NT2/D1 (cell line): ENCODE measurements around the gene SPECC1L.
A peak's percentile ranks its signal among the peaks of the same experiment; 100 is the strongest.

Experiments used
- DNase-seq: peaks from one replicate; pipeline ENCODE4 v3.0.0-alpha.2; 2011; ENCODE audit warnings: low read depth, low spot score
- H3K27me3 ChIP-seq: 2 replicates; pipeline ENCODE4 v1.6.0; 2011; ENCODE audit warnings: mild to moderate bottlenecking; ENCODE audit not compliant: insufficient read length, insufficient read depth
- H3K36me3 ChIP-seq: 2 replicates; pipeline ENCODE4 v1.6.1; 2011; ENCODE audit warnings: mild to moderate bottlenecking, low read length, mixed read lengths; ENCODE audit not compliant: insufficient read depth, insufficient read length
- H3K4me1 ChIP-seq: 2 replicates; pipeline ENCODE4 v1.5.1; 2011; ENCODE audit not compliant: insufficient read depth, insufficient read length
- H3K4me3 ChIP-seq: 2 replicates; pipeline ENCODE4 v1.5.1; 2011; ENCODE audit warnings: low read depth; ENCODE audit not compliant: insufficient read length
- H3K9ac ChIP-seq: 2 replicates; pipeline ENCODE4 v1.6.0; 2011; ENCODE audit warnings: low read depth; ENCODE audit not compliant: insufficient read length
- H3K9me3 ChIP-seq: 2 replicates; pipeline ENCODE4 v1.5.1; 2011; ENCODE audit warnings: mild to moderate bottlenecking, low read length; ENCODE audit not compliant: insufficient read depth
- SUZ12 ChIP-seq: IDR thresholded peaks from 2 replicates; pipeline ENCODE4 v1.6.1; 2011; ENCODE audit not compliant: insufficient read length, insufficient read depth; ENCODE audit errors: extremely low read depth
- YY1 ChIP-seq: IDR thresholded peaks from 2 replicates; pipeline ENCODE4 v1.6.1; 2011; ENCODE audit not compliant: insufficient read length, insufficient read depth
- ZNF274 ChIP-seq: IDR thresholded peaks from 2 replicates; pipeline ENCODE4 v1.6.1; 2011; ENCODE audit warnings: mild to moderate bottlenecking, low read depth, low read length

SPECC1L gene

DNA sequence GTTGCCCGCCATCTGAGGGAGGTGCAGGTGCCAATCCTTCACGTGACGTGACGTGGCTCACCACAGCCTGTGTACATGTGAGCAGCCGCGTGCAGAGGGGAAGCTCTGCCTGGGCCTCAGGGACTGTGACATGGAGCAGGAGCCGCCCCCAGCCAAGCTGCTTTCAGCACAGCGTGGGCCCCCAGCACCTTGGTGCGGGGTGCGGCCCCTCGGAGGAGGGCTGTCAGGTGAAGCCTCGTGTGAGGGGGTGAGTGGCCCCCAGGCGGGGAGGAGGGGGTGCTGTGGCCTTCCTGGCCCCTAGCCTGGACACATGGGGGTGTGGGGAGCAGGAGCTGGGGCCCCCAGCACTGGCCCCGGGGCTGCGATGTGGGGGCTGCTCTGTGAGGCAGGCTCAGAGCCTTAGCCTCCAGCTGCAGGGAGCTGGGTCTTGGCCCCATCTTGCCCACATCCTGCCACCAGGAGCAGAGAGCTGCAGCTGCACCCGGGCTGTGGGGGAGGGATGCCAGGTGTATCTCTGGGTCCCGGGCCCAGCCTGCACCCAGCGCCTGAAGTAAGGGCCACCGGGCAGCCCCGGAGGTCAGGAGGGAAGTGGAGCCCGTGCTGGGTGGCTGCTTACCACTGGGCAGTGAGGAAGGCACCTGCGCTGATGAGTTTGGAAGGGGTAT is 157.0 kb downstream of the SPECC1L start, which contains the start of gene ADORA2A:
Gene ADORA2A (plus strand): TSS at position 100 of the 665 bp plus-strand sequence. CDS start 5,806 bp downstream, outside the sequence.
- TF ChIP-seq SUZ12 = no peak
- no peak for TF ChIP-seq YY1
- no peak for TF ChIP-seq ZNF274
- Histone ChIP-seq H3K9me3 (no peaks in the 10 kb centered on the region), H3K4me1 (peaks cover 15% of the 10 kb centered on the region), H3K4me3 (no peak within 1 kb of the TSS), H3K36me3 (no peaks in the 10 kb centered on the region), H3K27me3 (peaks cover 11% of the 10 kb centered on the region), H3K9ac (peak within 1 kb of the TSS; percentile 21)
- no peak for DNase-seq

DNA sequence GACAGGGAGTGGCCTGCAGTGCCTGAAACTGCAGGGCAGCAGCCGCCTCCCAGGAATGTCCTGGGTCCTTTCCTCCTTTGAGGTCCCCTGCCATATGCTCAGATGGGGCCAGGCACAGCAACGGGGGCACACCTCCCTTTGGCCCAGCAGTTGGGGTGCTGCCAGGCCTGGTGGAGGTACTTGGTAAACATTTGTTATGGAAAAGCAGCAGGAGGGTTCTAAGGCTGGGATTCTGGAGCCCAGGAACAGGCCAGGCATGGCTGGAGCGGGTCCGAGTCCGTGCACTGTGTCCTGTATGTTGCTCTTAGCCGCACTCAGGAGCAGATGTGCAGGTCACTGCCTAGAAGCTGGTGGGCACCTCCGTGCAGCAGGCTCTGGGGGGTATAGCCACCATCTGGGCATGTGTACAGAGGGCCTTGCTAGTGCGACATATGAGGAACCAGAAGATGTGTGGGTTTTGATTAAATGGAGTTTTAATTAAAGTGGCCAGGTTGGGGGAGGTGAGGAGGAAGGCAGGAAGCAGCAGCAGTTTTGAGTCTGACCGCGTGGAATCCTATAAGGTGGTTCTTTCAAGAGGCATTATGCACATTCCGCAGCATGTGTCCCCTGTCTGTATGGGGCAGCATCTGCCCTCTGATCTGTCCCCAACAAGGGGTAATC is 158.2 kb downstream of the SPECC1L start:
- Histone ChIP-seq H3K27me3 (peaks cover 11% of the 10 kb centered on the region), H3K4me3 (no peak overlapping the region), H3K36me3 (no peaks in the 10 kb centered on the region), H3K4me1 (peaks cover 15% of the 10 kb centered on the region), H3K9ac (peak overlapping the region; percentile 10), H3K9me3 (no peaks in the 10 kb centered on the region)
- TF ChIP-seq YY1 = no peak
- TF ChIP-seq SUZ12 = no peak
- TF ChIP-seq ZNF274 = no peak
- DNase-seq = no peak

DNA sequence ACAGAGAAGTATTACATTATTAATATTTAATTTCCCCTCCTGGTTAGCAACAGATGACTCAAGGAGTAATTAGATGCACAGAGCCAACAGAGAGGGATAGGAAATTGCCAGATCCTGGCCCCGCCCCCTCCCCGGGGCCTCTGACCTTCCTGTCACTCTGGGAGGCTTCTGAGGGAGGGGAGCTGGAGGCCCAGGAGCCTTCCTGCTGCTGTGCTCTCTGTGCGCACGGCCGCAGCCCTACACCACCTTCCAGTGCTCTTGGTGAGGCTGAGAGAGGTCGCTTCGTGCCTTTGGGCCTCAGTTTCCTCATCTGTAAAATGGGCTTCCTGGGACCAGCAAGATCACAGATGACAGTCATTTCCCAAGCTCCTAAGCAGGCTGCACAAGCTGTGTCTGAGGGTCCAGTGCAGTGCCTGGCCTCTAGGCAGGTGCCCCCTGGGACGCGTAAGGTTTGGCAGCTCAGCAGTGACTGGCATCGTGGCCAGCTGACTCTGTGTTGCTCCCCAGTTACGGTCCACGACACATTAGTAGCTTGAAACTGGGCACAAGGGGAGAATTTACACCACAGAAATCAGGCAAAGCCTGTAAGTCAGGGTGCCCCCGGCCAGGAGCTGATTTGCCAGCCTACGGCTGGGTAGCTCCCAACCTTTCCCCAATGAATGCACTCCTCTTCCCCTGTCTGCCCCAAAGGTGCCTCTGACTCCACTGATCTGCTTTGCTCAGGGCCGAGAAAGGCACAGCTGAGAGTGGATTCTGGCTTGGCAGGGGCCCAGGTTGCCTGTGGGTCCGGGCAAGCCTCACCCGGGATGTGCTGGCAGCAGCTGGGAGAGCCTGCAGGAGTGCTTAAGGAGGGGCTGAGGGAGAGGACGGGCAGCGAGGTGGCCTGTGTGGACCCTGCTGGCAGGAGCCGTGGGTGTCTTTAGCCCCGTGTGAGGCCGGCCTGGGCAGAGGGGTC is 159.1 kb downstream of the SPECC1L start:
- no peaks in the 10 kb centered on the region for H3K36me3 ChIP-seq
- TF ChIP-seq SUZ12 (no peak), ZNF274 (no peak), YY1 (no peak)
- no peak for DNase-seq
- H3K9me3 ChIP-seq = no peaks in the 10 kb centered on the region
- peaks cover 18% of the 10 kb centered on the region for H3K4me1 ChIP-seq
- peaks cover 7% of the 10 kb centered on the region for H3K27me3 ChIP-seq
- no peak overlapping the region for H3K9ac ChIP-seq
- H3K4me3 ChIP-seq = no peak overlapping the region

DNA sequence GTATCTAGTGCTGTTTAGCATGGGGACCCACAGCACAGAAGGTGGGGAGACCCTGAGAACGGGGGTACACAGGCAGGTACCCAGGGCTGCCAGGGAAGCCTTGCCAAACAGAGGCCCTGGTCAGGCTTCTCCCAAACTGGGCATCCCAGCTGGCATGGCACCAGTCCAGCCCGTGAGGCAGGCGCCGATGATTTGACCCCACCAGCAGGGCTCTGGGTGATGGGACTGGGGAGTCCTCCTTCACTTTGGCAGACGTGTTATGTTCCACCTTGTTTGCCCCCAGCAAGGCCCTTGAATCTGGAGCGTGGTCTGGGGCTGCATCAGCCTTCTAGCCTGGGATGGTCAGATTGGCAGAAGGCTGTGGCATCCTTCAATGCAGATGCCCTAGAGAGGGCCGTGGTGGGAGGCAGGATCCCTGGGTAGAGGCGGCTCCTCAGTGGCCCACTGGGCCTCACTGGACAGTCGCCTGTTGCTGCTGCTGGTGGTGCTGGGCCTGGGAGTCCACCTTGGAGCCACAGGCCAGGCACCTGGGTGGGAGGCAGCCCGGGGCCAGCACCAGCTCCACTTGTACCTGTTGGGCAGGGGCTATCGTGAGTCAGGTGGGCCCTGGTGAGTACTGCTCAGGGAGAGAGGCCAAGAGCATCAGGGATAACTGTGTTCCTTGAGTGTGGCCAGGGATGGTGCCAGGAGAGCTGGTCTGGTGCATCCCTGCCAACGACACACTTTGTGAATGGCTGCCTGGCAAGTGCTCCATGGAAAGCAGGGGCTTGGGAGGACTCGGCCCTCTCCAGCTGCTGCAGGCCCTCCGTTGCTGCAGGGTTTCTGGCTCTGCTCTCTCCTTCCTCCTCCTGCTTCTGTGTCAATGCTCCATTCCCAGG is 160.0 kb downstream of the SPECC1L start:
- H3K9me3 ChIP-seq = no peaks in the 10 kb centered on the region
- H3K9ac ChIP-seq = no peak overlapping the region
- H3K27me3 ChIP-seq = peaks cover 3% of the 10 kb centered on the region
- TF ChIP-seq SUZ12 = no peak
- no peak for TF ChIP-seq YY1
- TF ChIP-seq ZNF274 = no peak
- H3K4me3 ChIP-seq = no peak overlapping the region
- H3K4me1 ChIP-seq = peaks cover 18% of the 10 kb centered on the region
- H3K36me3 ChIP-seq = peaks cover 3% of the 10 kb centered on the region
- no peak for DNase-seq

DNA sequence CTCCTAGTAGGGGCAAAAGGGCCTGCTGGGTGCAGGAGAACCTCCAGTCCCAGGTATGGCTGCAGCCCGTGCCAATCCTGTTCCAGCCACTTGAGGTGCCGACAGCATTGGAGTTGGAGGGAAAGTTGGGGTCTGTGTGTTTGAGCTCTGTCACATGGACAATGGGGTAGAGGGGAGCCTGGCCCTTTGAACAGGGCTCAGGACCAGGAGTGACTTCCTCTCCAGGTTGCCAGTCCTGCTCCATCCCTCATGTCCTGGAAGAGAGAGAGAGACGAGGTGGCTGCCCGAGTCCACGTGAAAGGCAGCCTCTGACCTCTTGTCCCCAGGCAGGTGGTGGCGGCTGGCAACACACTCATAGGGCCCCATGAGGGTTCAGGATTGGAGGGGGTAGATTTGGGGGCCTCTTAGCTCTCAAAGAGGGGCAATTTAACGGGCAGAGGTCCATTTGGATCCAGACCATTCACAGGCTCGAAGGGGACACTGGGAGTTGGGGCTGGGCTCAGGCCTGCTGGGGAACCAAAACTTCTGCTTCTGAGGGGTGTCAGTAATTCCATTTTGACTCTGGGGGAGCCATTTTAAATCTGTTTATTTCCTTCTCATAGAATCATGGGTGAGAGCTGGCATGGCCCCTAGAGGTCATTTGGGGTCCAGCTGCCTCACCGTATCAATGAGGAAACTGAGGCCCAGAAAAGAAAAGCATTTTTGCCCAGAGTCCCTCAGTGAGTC is 160.8 kb downstream of the SPECC1L start:
- no peak overlapping the region for H3K4me3 ChIP-seq
- no peak for TF ChIP-seq ZNF274
- no peak for TF ChIP-seq SUZ12
- no peak for TF ChIP-seq YY1
- no peaks in the 10 kb centered on the region for H3K27me3 ChIP-seq
- no peaks in the 10 kb centered on the region for H3K9me3 ChIP-seq
- H3K9ac ChIP-seq = no peak overlapping the region
- peaks cover 3% of the 10 kb centered on the region for H3K36me3 ChIP-seq
- no peak for DNase-seq
- peaks cover 18% of the 10 kb centered on the region for H3K4me1 ChIP-seq
